ENCODE results near the gene MICAL3.

Gene MICAL3

GRCh38 chr22:17946662-17947367 is 77.5 kb downstream of the MICAL3 start:
- TF ChIP-seq SNAI2 (CRISPR knock-in tag; IDR thresholded peaks at IDR 0.05) (no peak), ISL1 (CRISPR knock-in tag; IDR thresholded peaks at IDR 0.05) (no peak), BACH2 (CRISPR knock-in tag; IDR thresholded peaks at IDR 0.05; ENCODE audit: borderline replicate concordance) (no peak), CSRNP3 (CRISPR knock-in tag; IDR thresholded peaks at IDR 0.05) (no peak), TOX (CRISPR knock-in tag; IDR thresholded peaks at IDR 0.05; ENCODE audit: borderline replicate concordance) (no peak), ZFP3 (CRISPR knock-in tag; IDR thresholded peaks at IDR 0.05) (no peak), PATZ1 (CRISPR knock-in tag; IDR thresholded peaks at IDR 0.05; ENCODE audit: borderline replicate concordance) (no peak), GLIS3 (CRISPR knock-in tag; IDR thresholded peaks at IDR 0.05) (no peak), ZNF565 (CRISPR knock-in tag; conservative IDR thresholded peaks at IDR 0.05; ENCODE audit: low read depth) (no peak), ARNTL (CRISPR knock-in tag; IDR thresholded peaks at IDR 0.05; ENCODE audit: borderline replicate concordance, low read depth) (no peak), ZNF8 (CRISPR knock-in tag; IDR thresholded peaks at IDR 0.05) (no peak), ZNF70 (CRISPR knock-in tag; IDR thresholded peaks at IDR 0.05) (no peak), TCF4 (CRISPR knock-in tag; IDR thresholded peaks at IDR 0.05; ENCODE audit: borderline replicate concordance) (no peak), TSHZ2 (CRISPR knock-in tag; IDR thresholded peaks at IDR 0.05) (no peak), ZC3H10 (CRISPR knock-in tag; IDR thresholded peaks at IDR 0.05) (no peak), RARB (CRISPR knock-in tag; IDR thresholded peaks at IDR 0.05) (no peak), POU6F1 (CRISPR knock-in tag; IDR thresholded peaks at IDR 0.05; ENCODE audit: borderline replicate concordance, low read depth) (no peak), ESRRG (CRISPR knock-in tag; IDR thresholded peaks at IDR 0.05) (no peak), ZFP30 (CRISPR knock-in tag; IDR thresholded peaks at IDR 0.05) (no peak)
- ATAC-seq, result no peak

GRCh38 chr22:17945888-17946648 is 78.3 kb downstream of the MICAL3 start:
- no peak for ATAC-seq
- no peak for TF ChIP-seq CREB5 (CRISPR knock-in tag; IDR thresholded peaks at IDR 0.05; ENCODE audit: low read depth)
